Glutamatergic neuron (in vitro differentiated cells): ENCODE results near the gene ALOX15B. TPM values are rescaled to one million over a fixed set of nuclear protein-coding genes. Genes with fewer than 3 reads are reported as not detected.
A peak's percentile ranks its signal among the peaks of the same experiment; 100 is the strongest.

Experiments
- DNase-seq: peaks from one replicate; pipeline ENCODE4 v3.0.0; 2022
- H3K27ac Mint-ChIP-seq: one replicate; pipeline ENCODE4 v1.8.0; 2020; ENCODE audit warnings: mild to moderate bottlenecking, mixed read lengths, inconsistent platforms; ENCODE audit not compliant: unreplicated experiment
- H3K27me3 Mint-ChIP-seq: one replicate; pipeline ENCODE4 v1.8.0; 2020; ENCODE audit warnings: mild to moderate bottlenecking, moderate library complexity, mixed read lengths, inconsistent platforms; ENCODE audit not compliant: unreplicated experiment
- H3K36me3 Mint-ChIP-seq: one replicate; pipeline ENCODE4 v1.8.0; 2020; ENCODE audit warnings: mild to moderate bottlenecking, mixed read lengths, inconsistent platforms; ENCODE audit not compliant: unreplicated experiment
- H3K4me1 Mint-ChIP-seq: one replicate; pipeline ENCODE4 v1.8.0; 2020; ENCODE audit warnings: mild to moderate bottlenecking, low read depth, mixed read lengths, inconsistent platforms; ENCODE audit not compliant: unreplicated experiment
- H3K4me3 Mint-ChIP-seq: one replicate; pipeline ENCODE4 v1.8.0; 2020; ENCODE audit warnings: mild to moderate bottlenecking, mixed read lengths, inconsistent platforms; ENCODE audit not compliant: unreplicated experiment
- H3K9me3 Mint-ChIP-seq: one replicate; pipeline ENCODE4 v1.8.0; 2020; ENCODE audit warnings: mild to moderate bottlenecking, moderate library complexity, mixed read lengths, inconsistent platforms; ENCODE audit not compliant: unreplicated experiment
- total RNA-seq: library from RNA; stranded (reverse); fragmentation: NEBNext Ultra II Directional; extraction: Animal tissue kit (Norgen Biotek cat#: 25700); gene quantifications from one replicate; pipeline ENCODE4 v1.2.1, GENCODE V29; 2021; ENCODE audit not compliant: unreplicated experiment
- TF ChIP-seq, protein P1 (sequence below): fragments of 200-600 bp; sonication (generic); IDR thresholded peaks from one replicate; pipeline ENCODE4 v1.5.0; 2021; ENCODE audit not compliant: partially characterized antibody, unreplicated experiment

The ALOX15B gene
- total RNA-seq, 1 donor from 2014 or later: not detected

- peaks cover 7% of the 10 kb centered on the region for H3K9me3 Mint-ChIP-seq
- H3K27ac Mint-ChIP-seq: no peak overlapping the region
- TF ChIP-seq, protein P1, sequence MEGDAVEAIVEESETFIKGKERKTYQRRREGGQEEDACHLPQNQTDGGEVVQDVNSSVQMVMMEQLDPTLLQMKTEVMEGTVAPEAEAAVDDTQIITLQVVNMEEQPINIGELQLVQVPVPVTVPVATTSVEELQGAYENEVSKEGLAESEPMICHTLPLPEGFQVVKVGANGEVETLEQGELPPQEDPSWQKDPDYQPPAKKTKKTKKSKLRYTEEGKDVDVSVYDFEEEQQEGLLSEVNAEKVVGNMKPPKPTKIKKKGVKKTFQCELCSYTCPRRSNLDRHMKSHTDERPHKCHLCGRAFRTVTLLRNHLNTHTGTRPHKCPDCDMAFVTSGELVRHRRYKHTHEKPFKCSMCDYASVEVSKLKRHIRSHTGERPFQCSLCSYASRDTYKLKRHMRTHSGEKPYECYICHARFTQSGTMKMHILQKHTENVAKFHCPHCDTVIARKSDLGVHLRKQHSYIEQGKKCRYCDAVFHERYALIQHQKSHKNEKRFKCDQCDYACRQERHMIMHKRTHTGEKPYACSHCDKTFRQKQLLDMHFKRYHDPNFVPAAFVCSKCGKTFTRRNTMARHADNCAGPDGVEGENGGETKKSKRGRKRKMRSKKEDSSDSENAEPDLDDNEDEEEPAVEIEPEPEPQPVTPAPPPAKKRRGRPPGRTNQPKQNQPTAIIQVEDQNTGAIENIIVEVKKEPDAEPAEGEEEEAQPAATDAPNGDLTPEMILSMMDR: no peak
- peaks cover 37% of the 10 kb centered on the region for H3K27me3 Mint-ChIP-seq
- H3K36me3 Mint-ChIP-seq: no peaks in the 10 kb centered on the region
- no peak overlapping the region for H3K4me3 Mint-ChIP-seq
- DNase-seq: no peak
- H3K4me1 Mint-ChIP-seq: peaks cover 6% of the 10 kb centered on the region
Measured at GRCh38 chr17:8071496-8071895, 32.6 kb downstream of the ALOX15B start.

GRCh38 chr17:8072341-8072728, 33.5 kb downstream of the ALOX15B start:
- Mint-ChIP-seq H3K9me3 (peaks cover 7% of the 10 kb centered on the region), H3K4me3 (peak overlapping the region; percentile 27), H3K27me3 (peaks cover 37% of the 10 kb centered on the region), H3K36me3 (no peaks in the 10 kb centered on the region), H3K27ac (no peak overlapping the region), H3K4me1 (peaks cover 6% of the 10 kb centered on the region)
- TF ChIP-seq, protein P1: no peak
- DNase-seq: no peak

DNA sequence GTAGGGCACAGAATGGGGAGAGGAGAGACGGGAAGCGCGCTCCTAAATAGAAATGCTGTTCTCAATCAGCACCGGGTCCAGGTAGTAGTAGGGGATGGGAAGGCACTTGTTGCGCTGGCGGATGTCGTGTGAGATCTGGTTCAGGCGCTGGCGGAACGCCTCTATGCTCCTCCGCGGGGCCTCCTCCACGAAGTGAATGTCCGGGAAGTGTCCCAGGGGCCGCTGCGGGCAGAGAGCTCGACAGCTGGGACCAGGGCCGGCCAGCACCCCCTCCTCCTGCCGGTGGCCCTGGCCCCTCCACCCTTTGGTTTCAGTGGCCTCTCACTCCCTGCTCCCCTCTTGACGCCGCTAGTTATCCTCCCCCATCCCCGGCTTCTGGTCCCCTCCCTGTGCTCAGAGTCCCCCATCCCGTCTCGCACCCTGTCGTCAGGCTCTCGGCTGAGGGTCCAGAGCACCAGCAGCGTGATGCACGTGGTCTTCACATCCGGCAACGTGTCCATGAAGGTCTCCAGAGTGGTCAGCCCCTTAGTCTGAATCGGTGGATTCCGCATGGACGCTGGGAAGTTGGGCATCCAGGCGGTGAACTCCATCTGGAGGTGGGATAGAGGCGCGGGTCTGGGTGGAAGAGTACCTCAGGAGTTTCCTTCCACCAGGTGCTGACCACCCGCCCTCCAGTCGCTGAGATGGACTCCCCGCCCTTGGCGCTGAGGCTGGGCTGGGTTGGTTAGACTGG, 34.0 kb downstream of the ALOX15B start:
- DNase-seq: no peak
- peaks cover 35% of the 10 kb centered on the region for H3K27me3 Mint-ChIP-seq
- H3K36me3 Mint-ChIP-seq: no peaks in the 10 kb centered on the region
- TF ChIP-seq, protein P1: no peak
- H3K4me3 Mint-ChIP-seq: peak overlapping the region; percentile 63
- H3K27ac Mint-ChIP-seq: no peak overlapping the region
- H3K9me3 Mint-ChIP-seq: peaks cover 7% of the 10 kb centered on the region
- peaks cover 6% of the 10 kb centered on the region for H3K4me1 Mint-ChIP-seq

DNA sequence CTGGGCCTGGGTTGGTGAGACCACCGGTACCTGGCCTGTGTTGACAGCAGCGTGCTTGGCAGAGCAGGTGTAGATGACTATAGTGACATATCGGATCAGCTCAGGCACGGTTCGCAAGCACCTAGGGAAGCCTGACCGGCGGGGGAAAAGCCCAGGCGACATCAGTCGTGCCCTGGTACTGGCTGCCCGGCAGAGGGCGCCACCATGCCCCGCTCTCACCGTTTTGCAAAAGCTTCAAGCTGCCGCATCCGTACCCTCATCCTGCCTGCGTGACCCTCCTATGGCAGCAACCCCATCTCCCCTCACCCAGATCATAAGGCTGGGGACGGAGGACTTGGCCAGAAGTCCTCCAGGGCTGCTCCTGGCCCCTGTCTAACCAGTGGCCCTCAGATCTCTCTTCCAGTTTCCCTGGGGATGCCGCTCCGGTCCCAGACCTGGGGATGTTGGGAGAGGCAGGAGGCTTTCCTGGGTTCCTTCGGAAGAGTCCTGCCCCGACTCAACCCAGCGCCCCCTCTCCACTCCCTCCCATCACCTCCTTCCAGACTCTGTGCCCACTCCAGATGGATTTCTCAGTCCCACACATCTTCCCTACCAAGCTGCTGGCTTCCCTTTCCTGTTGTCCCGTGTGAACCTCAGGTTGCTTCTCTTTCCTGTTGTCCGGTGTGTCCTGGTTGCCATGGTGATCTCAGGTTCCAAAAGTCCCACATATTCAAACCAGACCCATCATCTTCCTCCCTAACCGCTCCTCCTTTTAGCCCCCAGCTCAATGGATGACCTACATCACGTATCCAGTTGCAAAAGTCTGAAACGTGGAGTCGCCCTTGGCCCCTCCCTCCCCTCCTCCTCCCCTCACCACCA, 35.0 kb downstream of the ALOX15B start:
- Mint-ChIP-seq H3K27me3 (peaks cover 37% of the 10 kb centered on the region), H3K4me3 (peak overlapping the region; percentile 38), H3K27ac (no peak overlapping the region), H3K4me1 (peaks cover 6% of the 10 kb centered on the region), H3K36me3 (no peaks in the 10 kb centered on the region), H3K9me3 (peaks cover 7% of the 10 kb centered on the region)
- DNase-seq: peak; percentile 89
- TF ChIP-seq, protein P1: peak; percentile 91

GRCh38 chr17:8074554-8074953, 35.7 kb downstream of the ALOX15B start:
- no peak overlapping the region for H3K4me3 Mint-ChIP-seq
- H3K4me1 Mint-ChIP-seq: peaks cover 6% of the 10 kb centered on the region
- peaks cover 39% of the 10 kb centered on the region for H3K27me3 Mint-ChIP-seq
- DNase-seq: no peak
- H3K27ac Mint-ChIP-seq: no peak overlapping the region
- H3K9me3 Mint-ChIP-seq: peaks cover 7% of the 10 kb centered on the region
- no peaks in the 10 kb centered on the region for H3K36me3 Mint-ChIP-seq
- TF ChIP-seq, protein P1: no peak
